ENCODE measurements around the gene TREM1. TPM values are rescaled to one million over a fixed set of nuclear protein-coding genes. Genes with fewer than 3 reads are reported as not detected.

Gene TREM1
- total RNA-seq, 4 donors from 2014 or later: 0.63 to 4.5 (median 1.0) TPM; not detected in 1

DNA sequence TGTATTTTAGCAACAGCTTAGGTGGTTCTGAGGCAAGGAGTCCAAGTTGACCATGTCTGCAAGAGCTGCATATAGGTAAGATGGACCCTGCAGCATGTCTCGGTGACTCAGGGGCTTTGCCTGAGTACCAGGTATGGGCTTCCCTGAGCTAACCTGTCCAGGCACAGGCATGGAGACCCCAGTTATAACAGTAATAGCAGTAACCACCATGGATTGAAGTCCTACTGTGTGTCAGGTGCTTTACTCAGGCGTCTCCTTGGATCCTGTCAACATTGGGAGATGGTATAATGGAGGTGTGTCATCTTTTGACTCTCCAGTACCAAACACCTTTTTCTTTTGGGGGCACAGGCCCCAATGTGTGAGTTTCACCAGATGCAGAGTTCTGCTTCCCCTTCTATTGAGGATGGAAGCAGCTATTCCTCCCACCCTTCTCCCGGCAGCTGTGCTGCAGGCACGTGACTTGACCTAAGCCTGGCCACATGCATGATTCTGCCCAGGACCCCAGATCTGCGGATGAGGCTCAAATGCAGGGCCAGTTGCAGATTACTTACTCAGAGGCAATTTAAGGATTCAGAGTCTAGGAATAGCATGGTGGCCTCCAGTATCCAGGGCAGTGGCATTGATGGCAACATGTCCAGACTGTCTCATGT, 13.8 kb downstream of the TREM1 start:
- H3K27ac ChIP-seq: no peak overlapping the region
- H3K4me3 ChIP-seq (replicated peaks in 1 of 3): no peak overlapping the region
- H3K36me3 ChIP-seq: no peaks in the 10 kb centered on the region
- no peaks in the 10 kb centered on the region for H3K9me3 ChIP-seq
- intact Hi-C loops (cut with DNase I): no loop called here
- 90 to 96% methylated on average over 5 of the region's 5 CpGs for WGBS, 2 donors
- no peak for TF ChIP-seq CTCF (IDR thresholded peaks at IDR 0.05)
- no peak for TF ChIP-seq POLR2A (IDR thresholded peaks at IDR 0.05)
- H3K4me1 ChIP-seq: no peaks in the 10 kb centered on the region
- no peaks in the 10 kb centered on the region for H3K27me3 ChIP-seq
- DNase-seq: no peak

DNA sequence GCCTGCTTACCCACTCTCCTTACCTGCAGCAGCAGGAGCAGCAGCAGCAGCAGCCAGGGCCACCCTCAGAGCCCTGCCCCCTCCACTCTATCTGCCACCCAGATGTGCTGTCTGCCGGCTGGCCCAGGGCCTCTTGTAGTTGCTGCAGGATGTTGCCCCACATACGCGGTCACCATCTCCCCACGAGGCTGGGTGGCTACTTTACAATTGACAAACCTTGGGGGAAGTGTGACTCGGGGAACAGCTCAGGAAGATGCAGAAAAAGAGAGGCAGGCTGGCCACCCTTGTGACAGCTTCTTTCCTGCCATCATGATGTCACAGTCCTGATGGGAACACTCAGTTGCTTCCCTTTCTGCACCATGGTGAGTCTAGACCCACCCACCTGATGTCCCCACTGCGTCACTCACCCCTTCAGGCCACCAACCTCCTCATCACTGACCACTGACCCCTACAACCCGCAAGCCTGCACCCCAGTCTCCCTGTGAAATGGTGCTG, 14.5 kb downstream of the TREM1 start:
- no peak overlapping the region for H3K4me3 ChIP-seq (replicated peaks in 1 of 3)
- no peak overlapping the region for H3K27ac ChIP-seq
- no peaks in the 10 kb centered on the region for H3K27me3 ChIP-seq
- no peaks in the 10 kb centered on the region for H3K9me3 ChIP-seq
- no peak for TF ChIP-seq CTCF (IDR thresholded peaks at IDR 0.05)
- TF ChIP-seq POLR2A (IDR thresholded peaks at IDR 0.05): no peak
- WGBS, 2 donors: 55 to 63% methylated on average over 7 of the region's 7 CpGs
- H3K36me3 ChIP-seq: no peaks in the 10 kb centered on the region
- H3K4me1 ChIP-seq: no peaks in the 10 kb centered on the region
- intact Hi-C loops (cut with DNase I): no loop called here
- no peak for DNase-seq

DNA sequence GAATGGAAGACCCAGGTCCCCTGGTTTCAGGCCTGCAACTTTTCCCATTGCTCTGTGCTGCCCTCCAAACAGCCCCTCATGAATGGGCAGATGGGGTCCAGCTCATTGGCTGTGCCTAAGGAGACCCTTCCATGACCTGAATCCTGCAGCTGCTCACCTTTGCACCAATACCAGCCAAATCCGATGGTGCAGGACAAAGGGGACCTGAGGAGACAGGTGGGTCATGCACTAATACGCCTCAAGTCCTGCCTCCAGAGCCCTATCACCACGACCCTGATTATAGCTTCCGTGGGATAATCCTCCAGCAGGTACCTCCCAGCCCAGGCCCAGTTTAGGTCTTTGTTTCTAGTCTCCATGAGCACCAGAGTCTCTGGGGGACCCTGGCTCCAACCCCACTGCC, 16.8 kb downstream of the TREM1 start:
- H3K4me1 ChIP-seq: no peaks in the 10 kb centered on the region
- intact Hi-C loops (cut with DNase I): no loop called here
- H3K4me3 ChIP-seq (replicated peaks in 1 of 3): no peak overlapping the region
- no peaks in the 10 kb centered on the region for H3K9me3 ChIP-seq
- no peaks in the 10 kb centered on the region for H3K36me3 ChIP-seq
- no peak for DNase-seq
- no peak for TF ChIP-seq CTCF (IDR thresholded peaks at IDR 0.05)
- TF ChIP-seq POLR2A (IDR thresholded peaks at IDR 0.05): no peak
- WGBS, 2 donors: 76 to 87% methylated on average over 3 to 4 of the region's 4 CpGs
- no peaks in the 10 kb centered on the region for H3K27me3 ChIP-seq
- H3K27ac ChIP-seq: no peak overlapping the region

- no peaks in the 10 kb centered on the region for H3K9me3 ChIP-seq
- H3K27me3 ChIP-seq: no peaks in the 10 kb centered on the region
These were observed 17.3 kb downstream of the TREM1 start for GRCh38 chr6:41269166-41269565.

More at GRCh38 chr6:41269166-41269565, 17.3 kb downstream of the TREM1 start:
- H3K36me3 ChIP-seq: no peaks in the 10 kb centered on the region
- no peak overlapping the region for H3K4me3 ChIP-seq (replicated peaks in 1 of 3)
- TF ChIP-seq CTCF (IDR thresholded peaks at IDR 0.05) (no peak), POLR2A (IDR thresholded peaks at IDR 0.05) (no peak)
- H3K27ac ChIP-seq: no peak overlapping the region
- H3K4me1 ChIP-seq: no peaks in the 10 kb centered on the region
- WGBS, 2 donors: 93% methylated on average over 2 of the region's 2 CpGs
- DNase-seq: no peak
- intact Hi-C loops (cut with DNase I): no loop called here
